ENCODE results near the gene RNF19B.

Gene RNF19B

GRCh38 chr1:33001282-33001681 lies 36.7 kb upstream of the RNF19B start:
- Histone ChIP-seq H3K27me3 (replicated peaks; ENCODE audit: insufficient read depth, low read length) (no peaks in the 10 kb centered on the region), H3K4me3 (ENCODE audit: low read length) (no peak overlapping the region), H3K36me3 (replicated peaks; ENCODE audit: insufficient read depth, low read length) (no peaks in the 10 kb centered on the region), H3K9me2 (replicated peaks; ENCODE audit: insufficient read depth, low read length) (no peaks in the 10 kb centered on the region), H3K4me1 (ENCODE audit: low read length) (0 out of 2 replicates have a peak, but pooled peaks cover 12% of the 10 kb centered on the region), H3F3A (ENCODE audit: insufficient read depth, low read length) (no peaks in the 10 kb centered on the region), H3K9ac (ENCODE audit: low read length) (no peak overlapping the region), H3K79me2 (ENCODE audit: low read length) (no peaks in the 10 kb centered on the region), H2AFZ (ENCODE audit: low read length) (no peak overlapping the region), H3K9me3 (replicated peaks; ENCODE audit: insufficient read depth, low read length) (no peaks in the 10 kb centered on the region), H3K27ac (ENCODE audit: low read length) (no peak overlapping the region), H4K20me1 (ENCODE audit: insufficient read depth, low read length) (no peaks in the 10 kb centered on the region), H3K4me2 (ENCODE audit: low read depth, low read length) (no peak overlapping the region)
- no peak for DNase-seq
- TF ChIP-seq CTCF (IDR thresholded peaks at IDR 0.05; ENCODE audit: low read length) (no peak; the same call in 1 of the 2 replicates), EZH2phosphoT487 (IDR thresholded peaks at IDR 0.05; ENCODE audit: low read length) (no peak), EZH2 (optimal IDR thresholded peaks at IDR 0.05; ENCODE audit: low read depth, low read length) (no peak)

- H3K27me3 ChIP-seq (replicated peaks; ENCODE audit: insufficient read depth, low read length) = no peaks in the 10 kb centered on the region
- no peak overlapping the region for H2AFZ ChIP-seq (ENCODE audit: low read length)
- H3F3A ChIP-seq (ENCODE audit: insufficient read depth, low read length) = no peaks in the 10 kb centered on the region
- H3K9ac ChIP-seq (ENCODE audit: low read length) = no peak overlapping the region
- H3K27ac ChIP-seq (ENCODE audit: low read length) = no peak overlapping the region
- no peaks in the 10 kb centered on the region for H3K9me3 ChIP-seq (replicated peaks; ENCODE audit: insufficient read depth, low read length)
- no peaks in the 10 kb centered on the region for H3K9me2 ChIP-seq (replicated peaks; ENCODE audit: insufficient read depth, low read length)
- H3K4me2 ChIP-seq (ENCODE audit: low read depth, low read length) = no peak overlapping the region
- TF ChIP-seq CTCF (IDR thresholded peaks at IDR 0.05; ENCODE audit: low read length) (no peak), EZH2 (optimal IDR thresholded peaks at IDR 0.05; ENCODE audit: low read depth, low read length) (no peak), EZH2phosphoT487 (IDR thresholded peaks at IDR 0.05; ENCODE audit: low read length) (no peak)
- no peak for DNase-seq
- 0 out of 2 replicates have a peak, but pooled peaks cover 11% of the 10 kb centered on the region for H3K4me1 ChIP-seq (ENCODE audit: low read length)
- no peaks in the 10 kb centered on the region for H3K36me3 ChIP-seq (replicated peaks; ENCODE audit: insufficient read depth, low read length)
- H3K79me2 ChIP-seq (ENCODE audit: low read length) = no peaks in the 10 kb centered on the region
- no peaks in the 10 kb centered on the region for H4K20me1 ChIP-seq (ENCODE audit: insufficient read depth, low read length)
- no peak overlapping the region for H3K4me3 ChIP-seq (ENCODE audit: low read length)
Observed at GRCh38 chr1:33000427-33001026, 35.9 kb upstream of the RNF19B start.

DNA sequence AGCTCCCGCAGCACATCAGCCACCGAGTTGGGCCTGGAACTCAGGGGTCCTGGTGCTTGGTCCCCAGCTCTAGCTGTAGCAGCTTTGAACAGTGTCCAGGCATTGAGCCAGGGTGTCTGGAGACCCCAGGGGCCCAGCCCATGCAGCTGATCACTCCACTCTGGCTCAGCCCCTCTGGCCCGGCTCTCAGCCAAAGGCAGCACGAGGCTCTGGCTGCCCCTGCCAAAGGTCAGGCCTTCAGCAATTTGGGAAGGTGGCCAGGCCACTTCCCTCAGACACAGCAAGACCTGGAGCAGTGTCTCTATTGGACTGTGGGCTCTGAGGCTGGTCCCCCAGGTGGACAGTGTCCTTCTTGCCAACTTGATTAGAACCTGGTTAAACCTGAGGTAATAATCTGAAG lies 34.4 kb upstream of the RNF19B start:
- Histone ChIP-seq H3K9ac (ENCODE audit: low read length) (no peak overlapping the region), H3F3A (ENCODE audit: insufficient read depth, low read length) (peaks cover under 1% of the 10 kb centered on the region; the same call in 1 of the 2 replicates), H3K4me1 (ENCODE audit: low read length) (0 out of 2 replicates have a peak, but pooled peaks cover under 1% of the 10 kb centered on the region), H3K36me3 (replicated peaks; ENCODE audit: insufficient read depth, low read length) (no peaks in the 10 kb centered on the region), H3K79me2 (ENCODE audit: low read length) (no peaks in the 10 kb centered on the region), H3K27ac (ENCODE audit: low read length) (no peak overlapping the region), H3K4me3 (ENCODE audit: low read length) (no peak overlapping the region), H3K4me2 (ENCODE audit: low read depth, low read length) (no peak overlapping the region), H3K9me2 (replicated peaks; ENCODE audit: insufficient read depth, low read length) (no peaks in the 10 kb centered on the region), H3K27me3 (replicated peaks; ENCODE audit: insufficient read depth, low read length) (no peaks in the 10 kb centered on the region), H3K9me3 (replicated peaks; ENCODE audit: insufficient read depth, low read length) (no peaks in the 10 kb centered on the region), H4K20me1 (ENCODE audit: insufficient read depth, low read length) (no peaks in the 10 kb centered on the region), H2AFZ (ENCODE audit: low read length) (no peak overlapping the region)
- TF ChIP-seq CTCF (IDR thresholded peaks at IDR 0.05; ENCODE audit: low read length) = no peak
- TF ChIP-seq EZH2phosphoT487 (IDR thresholded peaks at IDR 0.05; ENCODE audit: low read length) = no peak
- no peak for TF ChIP-seq EZH2 (optimal IDR thresholded peaks at IDR 0.05; ENCODE audit: low read depth, low read length)
- no peak for DNase-seq

All from MM.1S (cell line).